AG04450 (cell line): Measurements from ENCODE around the gene TRAPPC6A. TPM values are rescaled to one million over a fixed set of nuclear protein-coding genes. Genes with fewer than 3 reads are reported as not detected.

Experiments used
- CTCF ChIA-PET: fragments of 300-600, 350-600 bp; formaldehyde crosslinking; extraction: SDS; loops from one replicate; lab custom pipeline; 2022; ENCODE audit warnings: antibody characterized with exemption, inconsistent platforms; lab: Charles Lee
- POLR2A ChIA-PET: fragments of 350-600 bp; formaldehyde crosslinking; extraction: SDS; loops from one replicate; lab custom pipeline; 2021; ENCODE audit warnings: antibody characterized with exemption, inconsistent platforms; lab: Yijun Ruan, JAX
- DNase-seq: peaks from one replicate; pipeline ENCODE4 v3.0.0-alpha.2; 2011; ENCODE audit warnings: low read depth, low spot score
- H3K27ac ChIP-seq: one replicate; pipeline ENCODE4 v1.5.1; 2012; ENCODE audit warnings: low read depth, low read length, control low read depth
- H3K27me3 ChIP-seq: one replicate; pipeline ENCODE4 v1.6.0; 2012; ENCODE audit warnings: low read length; ENCODE audit not compliant: control insufficient read depth, insufficient read depth
- H3K4me3 ChIP-seq: 2 replicates; pipeline ENCODE4 v1.5.1; 2011; ENCODE audit warnings: mild to moderate bottlenecking, low read depth, low read length, control low read depth
- H3K9me3 ChIP-seq: 2 replicates; pipeline ENCODE4 v1.5.1; 2012; ENCODE audit warnings: low read length; ENCODE audit not compliant: control insufficient read depth, insufficient read depth
- polyA minus RNA-seq: library from RNA; depleted of rRNA, polyadenylated mRNA; stranded (reverse); fragments of >200 nt; gene quantifications from 2 replicates; pipeline ENCODE4 v1.2.3, GENCODE V29; 2011; rRNA and poly(A)+ RNA removed
- polyA plus RNA-seq: library from polyadenylated mRNA; depleted of rRNA; stranded (reverse); fragments of >200 nt; gene quantifications from 2 replicates; pipeline ENCODE4 v1.2.3, GENCODE V29; 2011; rRNA removed
- TF ChIP-seq, protein P1 (sequence below): IDR thresholded peaks from 2 replicates; pipeline ENCODE4 v1.5.1; 2011; ENCODE audit warnings: low read depth, low read length, control low read depth, inconsistent platforms

Gene TRAPPC6A, protein sequence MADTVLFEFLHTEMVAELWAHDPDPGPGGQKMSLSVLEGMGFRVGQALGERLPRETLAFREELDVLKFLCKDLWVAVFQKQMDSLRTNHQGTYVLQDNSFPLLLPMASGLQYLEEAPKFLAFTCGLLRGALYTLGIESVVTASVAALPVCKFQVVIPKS
- polyA plus RNA-seq (5.8 and 9.4 TPM in 2 replicates), polyA minus RNA-seq (1.3 and 1.9 TPM in 2 replicates)

DNA sequence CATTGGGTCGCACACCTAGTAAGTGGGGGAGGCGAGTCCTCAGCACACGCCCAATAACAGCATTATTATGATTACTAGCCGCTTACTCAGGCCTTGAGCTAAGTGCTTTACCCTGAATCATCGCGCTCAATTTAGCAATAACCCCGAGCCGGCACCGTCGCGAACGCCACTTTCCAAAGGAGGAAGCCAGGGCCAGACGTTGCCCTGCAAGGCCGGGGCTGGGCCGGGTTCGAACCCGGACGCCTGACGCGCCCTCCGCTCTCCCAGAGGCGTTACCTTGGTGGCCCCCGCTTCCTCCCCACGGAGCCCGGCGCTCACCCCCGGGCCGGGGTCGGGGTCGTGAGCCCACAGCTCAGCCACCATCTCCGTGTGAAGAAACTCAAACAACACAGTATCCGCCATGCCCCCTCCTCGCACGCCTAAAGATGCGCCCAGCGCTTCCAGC is at the start of gene TRAPPC6A:
TSS of gene TRAPPC6A (minus strand) at position 421 of the 445 bp plus-strand sequence. CDS start at position 402, 19 bp downstream.
- peak within 1 kb of the TSS; percentile 97 for H3K4me3 ChIP-seq
- H3K27me3 ChIP-seq, result no peaks in the 10 kb centered on the region
- no peaks in the 10 kb centered on the region; the same call in 1 of the 2 replicates for H3K9me3 ChIP-seq
- peak within 1 kb of the TSS; percentile 97 for H3K27ac ChIP-seq
- POLR2A ChIA-PET, result interaction anchor here (0.8 to 2.0 kb wide), 8 partner anchors 10 to 223 kb away, joined by 3 to 10 read pairs (median 4); no protein-coding TSS in a partner anchor
- TF ChIP-seq, protein P1, sequence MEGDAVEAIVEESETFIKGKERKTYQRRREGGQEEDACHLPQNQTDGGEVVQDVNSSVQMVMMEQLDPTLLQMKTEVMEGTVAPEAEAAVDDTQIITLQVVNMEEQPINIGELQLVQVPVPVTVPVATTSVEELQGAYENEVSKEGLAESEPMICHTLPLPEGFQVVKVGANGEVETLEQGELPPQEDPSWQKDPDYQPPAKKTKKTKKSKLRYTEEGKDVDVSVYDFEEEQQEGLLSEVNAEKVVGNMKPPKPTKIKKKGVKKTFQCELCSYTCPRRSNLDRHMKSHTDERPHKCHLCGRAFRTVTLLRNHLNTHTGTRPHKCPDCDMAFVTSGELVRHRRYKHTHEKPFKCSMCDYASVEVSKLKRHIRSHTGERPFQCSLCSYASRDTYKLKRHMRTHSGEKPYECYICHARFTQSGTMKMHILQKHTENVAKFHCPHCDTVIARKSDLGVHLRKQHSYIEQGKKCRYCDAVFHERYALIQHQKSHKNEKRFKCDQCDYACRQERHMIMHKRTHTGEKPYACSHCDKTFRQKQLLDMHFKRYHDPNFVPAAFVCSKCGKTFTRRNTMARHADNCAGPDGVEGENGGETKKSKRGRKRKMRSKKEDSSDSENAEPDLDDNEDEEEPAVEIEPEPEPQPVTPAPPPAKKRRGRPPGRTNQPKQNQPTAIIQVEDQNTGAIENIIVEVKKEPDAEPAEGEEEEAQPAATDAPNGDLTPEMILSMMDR, result no peak
- CTCF ChIA-PET, result interaction anchor here (0.7 to 2.1 kb wide), 3 partner anchors 9 to 72 kb away, joined by 3 to 5 read pairs (median 4); no protein-coding TSS in a partner anchor
- no peak for DNase-seq

DNA sequence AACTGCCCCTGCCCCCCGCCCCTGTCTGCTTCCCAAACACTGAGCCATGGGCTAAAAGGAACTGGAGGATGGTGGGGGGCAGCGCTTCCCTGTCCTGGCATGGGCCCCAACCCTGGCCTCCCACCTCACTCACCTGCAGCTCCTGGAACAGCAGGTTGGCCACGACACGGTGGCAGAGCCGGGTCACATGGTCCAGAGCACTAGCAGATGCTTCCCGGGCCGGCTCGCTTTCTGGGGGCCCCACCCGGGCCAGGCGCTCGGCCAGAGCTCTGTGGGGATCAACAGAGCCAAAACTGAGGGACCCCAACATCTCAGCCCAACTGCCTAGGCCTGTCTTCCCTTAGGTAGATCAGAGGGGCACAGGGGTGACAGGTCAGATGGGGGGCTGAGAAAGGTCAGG is 46.6 kb upstream of the TRAPPC6A start:
- TF ChIP-seq, protein P1, result no peak
- Histone ChIP-seq H3K27me3 (peaks cover 20% of the 10 kb centered on the region), H3K4me3 (no peak overlapping the region), H3K9me3 (no peaks in the 10 kb centered on the region; the same call in 1 of the 2 replicates), H3K27ac (no peak overlapping the region)
- POLR2A ChIA-PET, result interaction anchor here (0.5 kb wide), 1 partner anchor 884 kb away, joined by 4 read pairs; no protein-coding TSS in a partner anchor
- DNase-seq, result no peak
- CTCF ChIA-PET, result no interaction called here

DNA sequence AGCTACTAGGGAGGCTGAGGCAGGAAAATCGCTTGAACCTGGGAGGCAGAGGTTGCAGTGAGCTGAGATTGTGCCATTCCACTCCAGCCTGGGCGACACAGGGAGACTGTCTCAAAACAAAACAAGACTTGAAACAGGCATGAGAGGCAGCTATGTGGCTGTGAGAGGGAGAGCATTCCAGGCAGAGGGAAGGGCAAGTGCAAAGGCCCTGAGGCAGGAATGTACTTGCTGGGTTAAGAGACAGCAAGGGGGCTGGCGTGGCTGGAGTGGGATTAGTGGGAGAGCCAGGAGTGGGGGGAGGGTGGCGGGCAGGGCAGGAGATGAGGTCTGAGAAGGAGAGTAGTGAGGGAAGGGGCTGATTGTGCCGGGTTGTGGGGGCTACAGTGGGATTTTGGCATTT is 45.8 kb upstream of the TRAPPC6A start:
- POLR2A ChIA-PET, result interaction anchor here (0.5 kb wide), 1 partner anchor 885 kb away, joined by 4 read pairs; no protein-coding TSS in a partner anchor
- H3K27me3 ChIP-seq, result peaks cover 20% of the 10 kb centered on the region

DNA sequence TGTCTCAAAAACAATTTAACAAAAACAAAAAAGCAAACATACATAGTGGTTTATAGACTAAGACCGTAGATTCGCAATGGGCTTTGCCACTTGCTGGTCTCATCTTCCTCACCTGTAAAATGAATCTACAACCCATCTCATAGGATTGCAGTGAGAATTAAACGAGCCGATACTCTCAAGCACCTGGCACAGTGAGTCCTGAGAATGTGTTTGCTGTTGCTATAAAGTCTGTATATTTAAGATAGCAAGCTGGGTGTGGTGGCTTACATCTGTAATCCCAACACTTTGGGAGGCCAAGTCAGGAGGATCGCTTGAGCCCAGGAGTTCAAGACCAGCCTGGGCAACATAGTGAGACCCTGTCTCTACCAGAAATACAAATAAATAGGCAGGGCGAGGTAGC is 44.7 kb upstream of the TRAPPC6A start:
- H3K27me3 ChIP-seq, result peaks cover 26% of the 10 kb centered on the region
- H3K4me3 ChIP-seq, result no peak overlapping the region
- DNase-seq, result no peak
- TF ChIP-seq, protein P1, result no peak
- ChIA-PET CTCF (no interaction called here), POLR2A (no interaction called here)
- H3K9me3 ChIP-seq, result no peaks in the 10 kb centered on the region; the same call in 1 of the 2 replicates
- H3K27ac ChIP-seq, result no peak overlapping the region

More for the DNA sequence above, 45.8 kb upstream of the TRAPPC6A start:
- CTCF ChIA-PET, result no interaction called here
- TF ChIP-seq, protein P1, result no peak
- no peak for DNase-seq
- Histone ChIP-seq H3K27ac (no peak overlapping the region), H3K4me3 (no peak overlapping the region), H3K9me3 (no peaks in the 10 kb centered on the region; the same call in 1 of the 2 replicates)
